ENCODE measurements around the gene MTSS2.

- TF ChIP-seq CTCF (IDR thresholded peaks at IDR 0.05) (no peak), POLR2A (IDR thresholded peaks at IDR 0.05) (no peak)
These were observed 554 bp downstream of the MTSS2 start for GRCh38 chr16:70685061-70685937.

Data from stomach (tissue), 4 donors.